Skin of body (tissue), 2 donors: Measurements from ENCODE around the gene PROC. TPM values are rescaled to one million over a fixed set of nuclear protein-coding genes. Genes with fewer than 3 reads are reported as not detected.
"Not testable (repeated sequence)": the region's sequence is repeated elsewhere in the genome, so short reads cannot be mapped to it uniquely, and the experiment has no call there.

ENCODE experiments used
- DNase-seq: peaks from one replicate; lab custom pipeline; 2025; lab: John Stamatoyannopoulos, UW
- total RNA-seq: library from RNA; depleted of rRNA; stranded (reverse); fragments of >200 nt; gene quantifications from one replicate; pipeline ENCODE4 v1.2.3, GENCODE V29; 2014

Gene PROC
- total RNA-seq, 1 donor from 2014 or later, result 0.39 TPM

DNA sequence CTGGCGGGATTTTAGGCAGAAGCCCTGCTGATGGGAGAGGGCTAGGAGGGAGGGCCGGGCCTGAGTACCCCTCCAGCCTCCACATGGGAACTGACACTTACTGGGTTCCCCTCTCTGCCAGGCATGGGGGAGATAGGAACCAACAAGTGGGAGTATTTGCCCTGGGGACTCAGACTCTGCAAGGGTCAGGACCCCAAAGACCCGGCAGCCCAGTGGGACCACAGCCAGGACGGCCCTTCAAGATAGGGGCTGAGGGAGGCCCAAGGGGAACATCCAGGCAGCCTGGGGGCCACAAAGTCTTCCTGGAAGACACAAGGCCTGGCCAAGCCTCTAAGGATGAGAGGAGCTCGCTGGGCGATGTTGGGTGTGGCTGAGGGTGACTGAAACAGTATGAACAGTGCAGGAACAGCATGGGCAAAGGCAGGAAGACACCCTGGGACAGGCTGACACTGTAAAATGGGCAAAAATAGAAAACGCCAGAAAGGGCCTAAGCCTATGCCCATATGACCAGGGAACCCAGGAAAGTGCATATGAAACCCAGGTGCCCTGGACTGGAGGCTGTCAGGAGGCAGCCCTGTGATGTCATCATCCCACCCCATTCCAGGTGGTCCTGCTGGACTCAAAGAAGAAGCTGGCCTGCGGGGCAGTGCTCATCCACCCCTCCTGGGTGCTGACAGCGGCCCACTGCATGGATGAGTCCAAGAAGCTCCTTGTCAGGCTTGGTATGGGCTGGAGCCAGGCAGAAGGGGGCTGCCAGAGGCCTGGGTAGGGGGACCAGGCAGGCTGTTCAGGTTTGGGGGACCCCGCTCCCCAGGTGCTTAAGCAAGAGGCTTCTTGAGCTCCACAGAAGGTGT, 8.5 kb downstream of the PROC start:
- no peak for DNase-seq

DNA sequence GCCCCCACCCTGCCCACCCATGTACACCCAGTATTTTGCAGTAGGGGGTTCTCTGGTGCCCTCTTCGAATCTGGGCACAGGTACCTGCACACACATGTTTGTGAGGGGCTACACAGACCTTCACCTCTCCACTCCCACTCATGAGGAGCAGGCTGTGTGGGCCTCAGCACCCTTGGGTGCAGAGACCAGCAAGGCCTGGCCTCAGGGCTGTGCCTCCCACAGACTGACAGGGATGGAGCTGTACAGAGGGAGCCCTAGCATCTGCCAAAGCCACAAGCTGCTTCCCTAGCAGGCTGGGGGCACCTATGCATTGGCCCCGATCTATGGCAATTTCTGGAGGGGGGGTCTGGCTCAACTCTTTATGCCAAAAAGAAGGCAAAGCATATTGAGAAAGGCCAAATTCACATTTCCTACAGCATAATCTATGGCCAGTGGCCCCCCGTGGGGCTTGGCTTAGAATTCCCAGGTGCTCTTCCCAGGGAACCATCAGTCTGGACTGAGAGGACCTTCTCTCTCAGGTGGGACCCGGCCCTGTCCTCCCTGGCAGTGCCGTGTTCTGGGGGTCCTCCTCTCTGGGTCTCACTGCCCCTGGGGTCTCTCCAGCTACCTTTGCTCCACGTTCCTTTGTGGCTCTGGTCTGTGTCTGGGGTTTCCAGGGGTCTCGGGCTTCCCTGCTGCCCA, 9.3 kb downstream of the PROC start:
- no peak for DNase-seq

DNA sequence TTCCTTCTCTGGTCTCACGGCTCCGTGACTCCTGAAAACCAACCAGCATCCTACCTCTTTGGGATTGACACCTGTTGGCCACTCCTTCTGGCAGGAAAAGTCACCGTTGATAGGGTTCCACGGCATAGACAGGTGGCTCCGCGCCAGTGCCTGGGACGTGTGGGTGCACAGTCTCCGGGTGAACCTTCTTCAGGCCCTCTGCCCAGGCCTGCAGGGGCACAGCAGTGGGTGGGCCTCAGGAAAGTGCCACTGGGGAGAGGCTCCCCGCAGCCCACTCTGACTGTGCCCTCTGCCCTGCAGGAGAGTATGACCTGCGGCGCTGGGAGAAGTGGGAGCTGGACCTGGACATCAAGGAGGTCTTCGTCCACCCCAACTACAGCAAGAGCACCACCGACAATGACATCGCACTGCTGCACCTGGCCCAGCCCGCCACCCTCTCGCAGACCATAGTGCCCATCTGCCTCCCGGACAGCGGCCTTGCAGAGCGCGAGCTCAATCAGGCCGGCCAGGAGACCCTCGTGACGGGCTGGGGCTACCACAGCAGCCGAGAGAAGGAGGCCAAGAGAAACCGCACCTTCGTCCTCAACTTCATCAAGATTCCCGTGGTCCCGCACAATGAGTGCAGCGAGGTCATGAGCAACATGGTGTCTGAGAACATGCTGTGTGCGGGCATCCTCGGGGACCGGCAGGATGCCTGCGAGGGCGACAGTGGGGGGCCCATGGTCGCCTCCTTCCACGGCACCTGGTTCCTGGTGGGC, 10.0 kb downstream of the PROC start:
- no peak for DNase-seq

DNA sequence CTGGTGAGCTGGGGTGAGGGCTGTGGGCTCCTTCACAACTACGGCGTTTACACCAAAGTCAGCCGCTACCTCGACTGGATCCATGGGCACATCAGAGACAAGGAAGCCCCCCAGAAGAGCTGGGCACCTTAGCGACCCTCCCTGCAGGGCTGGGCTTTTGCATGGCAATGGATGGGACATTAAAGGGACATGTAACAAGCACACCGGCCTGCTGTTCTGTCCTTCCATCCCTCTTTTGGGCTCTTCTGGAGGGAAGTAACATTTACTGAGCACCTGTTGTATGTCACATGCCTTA, 10.5 kb downstream of the PROC start:
- no peak for DNase-seq

DNA sequence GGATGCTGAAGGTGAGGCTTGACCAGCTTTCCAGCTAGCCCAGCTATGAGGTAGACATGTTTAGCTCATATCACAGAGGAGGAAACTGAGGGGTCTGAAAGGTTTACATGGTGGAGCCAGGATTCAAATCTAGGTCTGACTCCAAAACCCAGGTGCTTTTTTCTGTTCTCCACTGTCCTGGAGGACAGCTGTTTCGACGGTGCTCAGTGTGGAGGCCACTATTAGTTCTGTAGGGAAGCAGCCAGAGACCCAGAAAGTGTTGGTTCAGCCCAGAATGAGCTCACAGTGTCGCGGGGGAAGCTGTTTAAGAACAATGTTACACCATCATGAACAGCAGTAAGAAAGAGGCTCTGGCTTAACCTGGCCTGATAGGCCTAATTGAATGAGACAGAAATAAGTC, 11.1 kb downstream of the PROC start:
- no peak for DNase-seq

DNA sequence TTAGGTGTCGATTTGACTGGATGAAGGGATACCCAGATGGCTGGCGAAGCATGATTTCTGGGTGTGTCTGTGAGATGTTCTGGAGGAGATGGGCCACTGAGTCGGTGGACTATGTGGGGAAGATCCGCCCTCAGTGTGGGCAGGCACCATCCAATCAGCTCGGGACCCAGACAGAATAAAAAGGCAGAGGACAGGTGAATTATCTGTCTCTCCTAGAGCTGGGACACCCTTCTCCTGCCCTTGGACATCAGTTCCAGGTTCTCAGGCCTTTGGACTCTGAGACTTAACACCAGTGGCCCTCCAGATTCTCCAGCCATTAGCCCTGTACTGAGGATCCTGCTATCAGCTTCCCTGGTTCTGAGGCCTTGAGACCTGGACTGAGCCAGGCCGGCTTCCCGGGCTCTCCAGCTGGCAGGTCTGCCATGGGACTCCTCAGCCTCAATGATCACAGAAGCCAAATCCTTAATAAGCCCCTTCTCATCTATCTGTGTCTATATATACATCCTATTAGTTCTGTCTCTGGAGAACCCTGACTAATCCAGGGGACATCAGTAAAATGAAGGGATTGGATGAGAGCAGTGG, 11.7 kb downstream of the PROC start:
- DNase-seq, result no peak

DNA sequence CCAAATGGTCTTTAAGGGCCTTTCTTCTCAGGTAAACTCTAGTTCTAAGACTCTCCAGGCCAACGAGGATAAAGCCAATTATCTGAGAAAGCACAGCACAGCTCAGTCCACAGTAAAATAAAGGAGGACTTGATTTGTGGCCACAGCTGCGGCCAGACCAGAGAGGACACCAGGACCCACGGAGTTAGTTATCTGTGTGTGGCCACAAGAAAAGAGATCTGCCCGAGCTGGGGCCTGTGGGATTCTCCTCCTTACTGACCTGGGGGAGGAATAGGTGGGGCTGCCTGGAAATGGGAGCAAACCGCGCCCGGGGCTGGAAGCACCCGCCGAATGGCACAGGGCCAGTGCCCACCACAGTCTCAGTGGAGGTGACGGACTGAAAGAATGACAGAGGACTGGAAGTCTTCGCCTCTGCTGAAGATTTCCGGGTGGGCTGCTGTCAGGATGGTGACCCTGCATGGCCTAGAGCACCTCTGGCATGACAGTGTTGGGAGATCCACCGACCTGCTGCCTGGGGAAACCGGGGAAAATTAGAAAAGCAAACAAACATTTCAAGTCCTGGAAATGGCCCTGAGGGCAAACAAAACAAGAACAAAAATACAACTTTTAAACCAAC, 13.3 kb downstream of the PROC start:
- no peak for DNase-seq

DNA sequence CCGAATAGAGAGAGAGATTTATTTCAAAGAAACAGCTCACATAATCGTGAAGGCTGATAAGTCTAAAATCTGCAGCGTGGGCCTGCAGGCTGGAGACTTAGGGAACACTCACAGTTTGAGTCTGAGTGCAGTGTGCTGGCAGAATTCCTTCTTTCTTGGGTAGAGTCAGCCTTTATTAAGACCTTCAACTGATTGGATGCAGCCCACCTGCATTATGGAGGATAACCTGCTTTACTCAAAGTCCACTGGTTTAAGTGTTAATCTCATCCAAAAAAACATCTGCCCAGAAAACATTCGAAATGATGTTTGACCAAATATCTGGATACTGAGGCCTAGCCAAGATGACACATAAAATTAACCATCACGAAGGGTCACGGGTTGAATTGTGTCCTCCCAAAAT, 16.3 kb downstream of the PROC start:
- DNase-seq, result no peak

DNA sequence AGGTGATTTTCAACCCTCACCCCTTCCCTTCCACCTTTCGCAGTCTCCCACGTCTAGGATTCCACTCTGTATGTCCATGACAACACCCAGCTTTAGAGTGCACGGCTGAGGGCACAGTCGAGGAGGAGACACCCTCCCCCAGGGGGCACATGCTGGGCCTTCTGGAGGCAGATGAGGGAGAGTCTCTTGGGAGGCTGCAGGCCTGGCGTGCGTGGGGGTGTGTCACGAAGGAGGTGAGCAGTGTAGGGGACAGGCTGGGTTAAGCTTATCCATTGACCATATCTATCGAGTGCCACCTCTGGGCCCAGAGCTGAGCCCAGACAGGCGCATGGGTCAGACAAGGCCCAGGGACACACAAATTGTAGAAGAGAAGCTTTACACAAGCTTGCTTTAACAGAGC, 18.8 kb downstream of the PROC start:
- DNase-seq, result no peak

DNA sequence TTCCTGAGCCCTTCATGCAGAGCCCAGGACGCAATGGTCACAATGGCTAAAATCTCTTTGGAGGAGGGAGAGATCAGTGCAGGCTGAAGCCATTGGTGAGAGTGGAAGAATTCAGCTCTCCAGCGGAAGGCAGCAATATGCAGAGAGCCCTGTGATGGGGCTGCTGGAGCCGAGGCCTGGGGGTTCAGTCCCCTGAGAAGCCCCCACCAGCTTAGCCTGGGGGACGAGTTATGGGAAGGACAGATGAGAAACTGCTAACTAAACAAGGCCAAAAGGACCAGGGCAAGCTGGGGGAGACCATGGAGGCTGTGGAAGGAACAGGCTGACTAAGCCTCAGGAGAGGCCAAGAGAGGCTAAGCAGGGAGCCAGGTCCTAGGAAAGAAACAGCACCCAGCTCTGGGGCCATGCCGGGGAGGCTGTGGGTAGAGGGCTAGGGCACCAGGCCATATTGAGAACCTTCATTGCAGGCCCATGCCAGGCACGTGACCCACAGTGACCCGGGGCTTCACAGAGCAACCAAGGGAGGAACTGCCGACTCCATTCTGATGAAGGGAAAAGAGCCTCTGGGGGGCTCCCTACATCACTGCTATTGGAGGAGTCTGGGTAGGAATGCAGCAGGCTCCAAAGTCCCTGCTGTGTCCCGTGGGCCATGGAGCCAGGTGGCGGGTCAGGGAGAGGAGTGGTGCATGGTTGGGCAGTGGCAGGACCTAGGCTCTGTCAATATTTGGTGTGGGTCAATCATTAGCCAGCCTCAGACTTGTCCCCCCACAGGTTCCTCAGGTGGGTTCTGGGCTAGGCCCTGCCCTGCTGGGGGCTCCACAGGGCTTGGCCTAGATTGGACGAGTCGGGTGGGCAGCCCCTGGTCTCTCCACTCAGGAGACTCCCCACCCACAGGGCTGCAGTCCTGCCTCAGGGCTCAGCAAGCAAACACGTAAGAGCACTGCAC, 19.8 kb downstream of the PROC start:
- DNase-seq, result no peak

DNA sequence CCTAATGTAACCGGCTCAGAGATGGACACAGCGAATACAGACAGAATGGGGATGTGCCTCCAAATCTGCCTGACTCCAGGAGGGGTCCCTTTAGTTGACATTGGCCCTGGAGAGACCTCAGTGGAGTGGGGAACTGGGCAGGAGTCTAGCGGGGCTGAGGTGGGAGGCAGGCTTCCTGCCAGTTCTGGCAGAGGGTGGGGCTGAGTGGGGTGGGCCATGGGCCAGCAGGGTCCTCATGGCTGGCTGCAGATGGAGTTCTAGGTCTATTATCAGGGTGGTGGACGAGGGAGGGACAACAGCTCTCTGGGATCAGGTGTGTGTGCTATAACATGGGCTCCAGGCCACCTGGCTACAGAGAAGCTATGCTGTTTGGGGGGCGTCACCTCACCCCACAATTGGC, 21.1 kb downstream of the PROC start:
- DNase-seq, result no peak

DNA sequence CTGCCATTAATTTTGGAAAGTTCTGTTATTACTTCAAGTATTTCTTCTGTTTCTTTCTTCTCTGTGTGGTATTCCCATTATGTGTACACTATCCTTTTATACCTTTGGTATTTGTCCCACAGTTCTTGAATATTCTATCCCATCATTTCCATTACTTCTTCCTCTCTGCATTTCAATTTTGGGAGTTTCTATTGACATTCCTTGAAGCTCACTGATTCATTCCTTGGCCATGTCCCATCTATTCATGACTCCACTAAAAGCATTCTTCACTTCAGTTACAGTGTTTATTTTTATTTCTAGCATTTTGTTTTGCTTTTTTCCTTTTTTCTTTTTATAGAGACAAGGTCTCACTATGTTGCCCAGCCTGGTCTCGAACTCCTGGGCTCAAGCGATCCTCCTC, 30.3 kb downstream of the PROC start:
- DNase-seq, result no peak

DNA sequence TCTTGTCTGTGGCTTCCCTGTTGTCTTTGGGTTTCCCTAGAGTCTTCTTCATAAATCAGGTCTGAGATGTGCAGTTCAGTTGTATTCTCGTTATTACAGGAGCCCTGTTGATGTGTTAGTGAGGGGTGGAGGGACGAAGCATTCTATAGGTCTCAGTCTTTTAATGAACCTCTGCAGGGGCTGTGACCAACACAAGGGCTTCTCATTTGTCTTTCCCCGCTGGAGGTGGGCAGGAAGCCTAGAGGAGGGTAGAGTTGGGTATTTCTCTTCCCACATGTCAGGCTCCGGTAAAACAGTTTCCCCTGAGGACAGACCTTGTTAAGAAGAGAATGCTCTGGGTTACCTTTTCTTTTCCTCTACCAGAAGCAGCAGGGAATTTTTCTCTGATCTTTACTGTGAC, 31.2 kb downstream of the PROC start:
- DNase-seq, result no peak

DNA sequence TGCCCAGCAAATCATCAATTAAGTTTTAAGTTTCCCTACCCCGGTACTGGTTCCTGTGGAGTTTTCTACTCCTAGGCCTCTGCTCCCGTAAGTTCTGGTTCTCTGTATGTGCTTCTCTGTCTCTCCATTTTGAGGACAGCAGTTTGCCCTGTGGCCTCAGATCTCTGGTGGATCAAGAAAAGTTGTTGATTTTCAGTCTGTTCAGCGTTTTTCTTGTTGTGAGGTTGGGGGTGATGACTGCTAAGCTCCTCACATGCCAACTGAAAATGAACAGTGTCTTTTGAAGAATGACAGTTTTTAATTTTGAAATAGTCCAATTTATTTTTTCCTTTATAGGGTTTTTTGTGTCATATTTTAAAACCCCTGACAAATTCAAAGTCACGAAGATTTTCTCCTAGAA, 31.7 kb downstream of the PROC start:
- DNase-seq, result no peak

DNA sequence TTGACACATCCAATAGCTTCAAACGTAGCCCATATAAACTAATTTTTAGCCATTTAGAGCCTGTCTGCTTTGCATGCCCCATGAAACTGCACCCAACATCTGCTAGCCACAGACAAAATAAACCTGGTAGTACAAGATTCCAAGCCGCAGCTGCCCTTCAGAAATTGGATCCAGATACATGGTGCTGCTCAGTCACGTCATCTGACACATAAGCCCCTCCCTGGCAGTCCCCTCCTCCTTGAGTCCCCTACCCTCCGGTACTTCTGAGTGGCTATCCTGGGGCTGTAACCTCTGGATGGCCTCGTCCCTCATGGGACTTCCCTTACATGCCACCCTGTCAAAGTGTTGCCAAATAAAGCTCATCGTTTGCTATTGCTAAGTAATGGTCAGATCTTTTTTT, 33.8 kb downstream of the PROC start:
- no peak for DNase-seq

DNA sequence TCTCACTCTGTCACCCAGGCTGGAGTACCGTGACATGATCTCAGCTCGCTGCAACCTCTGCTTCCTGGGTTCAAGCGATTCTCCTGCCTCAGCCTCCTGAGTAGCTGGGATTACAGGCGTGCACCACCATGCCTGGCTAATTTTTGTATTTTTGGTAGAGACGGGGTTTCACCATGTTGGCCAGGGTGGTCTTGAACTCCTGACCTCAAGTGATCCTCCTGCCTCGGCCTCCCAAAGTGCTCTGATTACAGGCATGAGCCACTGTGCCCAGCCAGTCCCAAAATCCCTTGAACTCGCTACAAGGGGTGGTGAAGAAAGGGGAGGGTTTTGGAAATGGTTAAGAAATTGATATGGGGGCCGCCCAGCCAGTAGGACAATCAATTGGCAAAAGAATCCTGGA, 34.2 kb downstream of the PROC start:
- not testable (repeated sequence) for DNase-seq

DNA sequence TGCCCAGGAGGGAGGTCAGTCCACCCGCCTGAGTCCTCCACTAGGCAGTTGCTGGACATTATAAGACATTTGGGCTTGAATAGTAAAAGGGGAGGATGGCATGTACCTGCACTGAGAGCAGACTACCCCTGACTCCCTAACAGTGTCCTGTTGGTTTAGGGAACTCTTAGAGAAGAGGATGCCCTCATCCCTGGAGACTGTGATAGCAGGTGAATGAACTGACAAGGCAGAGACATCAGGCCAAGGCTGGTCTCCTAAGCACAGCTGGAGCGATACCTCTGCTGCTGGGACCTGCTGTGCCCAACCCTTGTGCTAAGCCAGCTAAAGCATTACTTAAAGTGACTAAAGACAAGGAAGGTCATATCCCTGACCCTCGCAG, 34.8 kb downstream of the PROC start:
- DNase-seq, result no peak

DNA sequence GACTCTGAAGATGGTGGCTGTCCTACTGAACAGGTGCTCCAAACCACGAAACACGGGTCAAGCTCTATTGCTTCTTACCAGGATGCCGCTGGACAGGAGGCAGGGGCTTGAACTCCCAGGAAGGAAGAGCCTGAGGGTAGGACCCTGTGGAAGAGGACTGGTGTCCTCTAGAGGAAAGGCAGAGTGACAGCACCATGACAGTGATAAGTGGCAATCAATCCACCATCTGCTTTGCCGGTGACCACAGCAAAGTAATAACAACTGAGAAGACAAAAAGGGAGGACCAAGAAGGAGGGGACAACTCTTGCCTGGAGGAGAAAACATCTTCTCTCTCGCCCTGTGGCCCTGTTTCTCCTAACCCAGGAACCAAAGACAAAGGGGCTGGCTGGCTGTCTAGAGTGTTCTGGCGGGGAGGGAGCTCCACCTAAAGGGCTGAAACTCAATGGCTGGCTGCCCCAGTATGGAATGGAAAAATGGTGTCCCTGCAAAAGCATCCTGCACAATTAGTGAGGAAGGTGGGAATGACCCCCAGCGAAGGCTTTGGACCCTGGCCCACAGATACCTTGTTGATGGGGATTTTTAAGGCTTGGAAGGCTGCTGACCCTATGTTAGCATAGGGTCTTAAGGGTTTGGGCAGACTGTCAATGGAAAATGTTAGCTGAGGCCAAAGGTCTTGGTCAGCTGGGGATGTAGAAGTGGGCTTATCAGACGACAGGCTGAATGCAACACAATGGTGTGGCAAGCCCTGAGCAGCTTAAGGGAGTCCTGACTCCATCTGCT, 35.4 kb downstream of the PROC start:
- no peak for DNase-seq

DNA sequence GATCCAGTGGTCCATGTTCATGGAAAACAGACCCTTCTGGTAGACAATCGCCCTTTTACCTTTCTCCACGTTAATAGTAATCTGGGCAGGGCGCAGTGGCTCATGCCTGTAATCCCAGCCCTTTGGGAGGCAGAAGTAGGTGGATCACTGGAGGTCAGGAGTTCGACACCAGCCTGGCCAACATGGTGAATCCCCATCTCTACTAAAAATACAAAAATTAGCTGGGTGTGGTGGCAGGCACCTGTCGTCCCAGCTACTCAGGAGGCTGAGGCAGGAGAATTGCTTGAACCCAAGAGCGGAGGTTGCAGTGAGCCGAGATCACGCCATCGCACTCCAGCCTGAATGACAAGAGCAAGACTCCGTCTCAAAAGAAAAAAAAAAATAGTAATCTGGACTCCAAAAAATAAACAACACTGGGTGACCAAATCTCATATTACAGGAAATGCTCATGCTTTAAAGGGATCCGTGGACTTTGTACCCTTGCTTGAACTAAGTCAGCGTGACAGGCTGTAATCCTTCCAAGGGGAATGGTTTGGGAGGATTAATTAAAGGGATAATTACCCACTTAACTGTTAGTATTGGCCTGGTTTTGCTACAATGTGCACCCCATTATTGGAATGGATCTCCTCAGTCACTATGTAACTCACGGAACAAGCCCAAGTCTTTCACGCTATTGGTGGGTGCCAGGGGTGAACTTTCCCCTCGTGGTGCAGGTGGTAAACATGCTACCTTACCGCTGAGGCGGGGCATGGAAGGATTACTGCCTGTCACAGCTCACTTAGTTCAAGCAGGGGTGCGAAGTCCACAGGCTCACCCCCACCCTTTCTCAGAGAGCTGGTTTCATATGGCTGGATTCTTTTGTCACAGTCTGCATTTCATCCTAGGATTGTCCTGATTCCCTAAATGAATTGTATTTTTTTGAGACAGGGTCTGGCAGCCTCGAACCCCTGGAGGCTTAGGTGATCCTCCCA, 36.7 kb downstream of the PROC start:
- DNase-seq, result no peak
